Cardiac muscle cell (in vitro differentiated cells and primary cell): ENCODE data around the gene UQCC2. TPM values are rescaled to one million over a fixed set of nuclear protein-coding genes. Genes with fewer than 3 reads are reported as not detected.

ENCODE experiments used
- DNase-seq, 2 donors: peaks; one replicate each; pipeline versions ENCODE4 v3.0.0 to v3.0.0-alpha.2; 2010 to 2017; ENCODE audit warnings: low read depth in 1 of 2, low spot score in 1 of 2
- H3K27ac ChIP-seq: fragments of 200-600 bp; sonication (generic); 2 replicates; pipeline ENCODE4 v1.5.1; 2016
- H3K27me3 ChIP-seq: fragments of 200-600 bp; sonication (generic); 2 replicates; pipeline ENCODE4 v1.6.0; 2016; ENCODE audit warnings: control low read depth
- H3K36me3 ChIP-seq: fragments of 200-600 bp; sonication (generic); 2 replicates; pipeline ENCODE4 v1.5.1; 2016; ENCODE audit warnings: control low read depth
- H3K4me1 ChIP-seq: fragments of 200-600 bp; sonication (generic); 2 replicates; pipeline ENCODE4 v1.8.1; 2017; ENCODE audit warnings: low read depth, mild to moderate bottlenecking, mixed run types
- H3K4me3 ChIP-seq: fragments of 200-600 bp; sonication (generic); 2 replicates; pipeline ENCODE4 v1.5.1; 2016; ENCODE audit warnings: mild to moderate bottlenecking
- H3K9me3 ChIP-seq: fragments of 200-600 bp; sonication (generic); 2 replicates; pipeline ENCODE4 v1.5.1; 2017; ENCODE audit warnings: low read depth, mild to moderate bottlenecking, control low read depth
- CTCF ChIP-seq: IDR thresholded peaks from 2 replicates; pipeline ENCODE4 v1.5.1; 2012; ENCODE audit warnings: low read depth, mild to moderate bottlenecking, low read length
- polyA plus RNA-seq: library from polyadenylated mRNA; unstranded; fragments of >200 nt; fragmentation: Nextera tagmentation; extraction: Ambion mirVana; gene quantifications from 2 replicates; pipeline ENCODE4 v1.2.1, GENCODE V29; 2016
- total RNA-seq: library from RNA; depleted of rRNA; stranded (reverse); fragments of >200 nt; gene quantifications from 2 replicates; pipeline ENCODE4 v1.2.3, GENCODE V29; 2016

UQCC2 gene
- total and polyA plus RNA-seq, 2 experiments from 2014 or later = 40.1 to 232 TPM

GRCh38 chr6:33686225-33686924 lies 25.1 kb downstream of the UQCC2 start:
- no peak overlapping the region for H3K4me3 ChIP-seq
- no peak overlapping the region for H3K27ac ChIP-seq
- TF ChIP-seq CTCF = no peak
- H3K27me3 ChIP-seq = no peaks in the 10 kb centered on the region
- H3K4me1 ChIP-seq = peaks cover 3% of the 10 kb centered on the region
- no peak for DNase-seq
- no peaks in the 10 kb centered on the region for H3K9me3 ChIP-seq
- H3K36me3 ChIP-seq = no peaks in the 10 kb centered on the region

GRCh38 chr6:33685411-33686224 lies 25.9 kb downstream of the UQCC2 start:
- DNase-seq = no peak
- no peaks in the 10 kb centered on the region for H3K36me3 ChIP-seq
- H3K27ac ChIP-seq = no peak overlapping the region

GRCh38 chr6:33684983-33685382 lies 26.5 kb downstream of the UQCC2 start:
- Histone ChIP-seq H3K9me3 (no peaks in the 10 kb centered on the region), H3K36me3 (no peaks in the 10 kb centered on the region), H3K27ac (no peak overlapping the region), H3K4me3 (no peak overlapping the region), H3K27me3 (no peaks in the 10 kb centered on the region), H3K4me1 (no peaks in the 10 kb centered on the region)
- TF ChIP-seq CTCF = no peak
- DNase-seq = no peak

More at GRCh38 chr6:33685411-33686224, 25.9 kb downstream of the UQCC2 start:
- no peak overlapping the region for H3K4me3 ChIP-seq
- H3K4me1 ChIP-seq = no peaks in the 10 kb centered on the region
- no peaks in the 10 kb centered on the region for H3K9me3 ChIP-seq
- H3K27me3 ChIP-seq = no peaks in the 10 kb centered on the region
- TF ChIP-seq CTCF = no peak

- no peak for TF ChIP-seq CTCF
- no peaks in the 10 kb centered on the region for H3K9me3 ChIP-seq
- DNase-seq = no peak
- no peaks in the 10 kb centered on the region for H3K27me3 ChIP-seq
- H3K27ac ChIP-seq = no peak overlapping the region
- no peaks in the 10 kb centered on the region for H3K4me1 ChIP-seq
- H3K36me3 ChIP-seq = no peaks in the 10 kb centered on the region
- H3K4me3 ChIP-seq = no peak overlapping the region
Measured at GRCh38 chr6:33684428-33684896, 27.0 kb downstream of the UQCC2 start.

GRCh38 chr6:33683576-33684427 lies 27.7 kb downstream of the UQCC2 start:
- TF ChIP-seq CTCF = no peak
- DNase-seq = no peak
- H3K4me1 ChIP-seq = no peaks in the 10 kb centered on the region
- H3K36me3 ChIP-seq = no peaks in the 10 kb centered on the region
- no peak overlapping the region for H3K4me3 ChIP-seq
- H3K9me3 ChIP-seq = no peaks in the 10 kb centered on the region
- no peaks in the 10 kb centered on the region for H3K27me3 ChIP-seq
- H3K27ac ChIP-seq = no peak overlapping the region
